Stimulated activated naive CD4-positive, alpha-beta T cell treated with Interleukin-2 at 50 U/mL for 16 hours (primary cell): Measurements from ENCODE around the gene NAPEPLD.
"Not testable (repeated sequence)": the region's sequence is repeated elsewhere in the genome, so short reads cannot be mapped to it uniquely, and the experiment has no call there.

Source experiments
- DNase-seq: peaks from one replicate; lab custom pipeline; 2025; lab: John Stamatoyannopoulos, UW

NAPEPLD gene

DNA sequence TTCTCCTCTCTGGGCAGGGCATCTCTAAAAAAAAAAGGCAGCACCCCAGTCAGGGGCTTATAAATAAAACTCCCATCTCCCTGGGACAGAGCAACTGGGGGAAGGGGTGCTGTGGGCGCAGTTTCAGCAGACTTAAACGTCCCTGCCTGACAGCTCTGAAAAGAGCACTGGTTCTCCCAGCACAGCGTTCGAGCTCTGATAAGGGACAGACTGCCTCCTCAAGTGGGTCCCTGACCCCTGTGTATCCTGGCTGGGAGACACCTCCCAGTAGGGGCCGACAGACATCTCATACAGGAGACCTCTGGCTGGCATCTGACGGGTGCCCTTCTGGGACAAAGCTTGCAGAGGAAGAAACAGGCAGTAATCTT lies 42.2 kb downstream of the NAPEPLD start:
- DNase-seq, result not testable (repeated sequence)

GRCh38 chr7:103106005-103106702 lies 42.7 kb downstream of the NAPEPLD start:
- DNase-seq, result no peak

DNA sequence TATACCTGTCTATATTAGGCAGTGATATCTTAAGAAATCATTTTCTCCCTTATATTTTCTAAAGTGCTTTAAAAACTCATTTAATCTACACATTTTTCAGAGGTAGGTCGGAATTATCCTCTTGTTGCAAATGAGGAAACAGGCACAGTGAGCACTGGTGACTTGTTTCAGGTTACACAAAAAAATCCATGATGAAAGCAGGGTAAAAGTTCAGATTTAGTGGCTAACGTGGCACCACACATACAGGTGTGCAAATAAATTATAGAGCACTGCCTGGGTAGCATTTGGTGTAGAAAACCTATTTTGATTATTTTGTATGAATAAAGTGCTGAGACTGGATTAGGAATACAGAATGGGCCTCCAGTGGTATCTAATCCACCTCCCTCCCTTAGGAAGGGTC lies 47.4 kb downstream of the NAPEPLD start:
- DNase-seq, result no peak

GRCh38 chr7:103100348-103100747 lies 48.6 kb downstream of the NAPEPLD start:
- no peak for DNase-seq

- DNase-seq, result no peak
Observed at GRCh38 chr7:103097041-103097440, 51.9 kb downstream of the NAPEPLD start.

DNA sequence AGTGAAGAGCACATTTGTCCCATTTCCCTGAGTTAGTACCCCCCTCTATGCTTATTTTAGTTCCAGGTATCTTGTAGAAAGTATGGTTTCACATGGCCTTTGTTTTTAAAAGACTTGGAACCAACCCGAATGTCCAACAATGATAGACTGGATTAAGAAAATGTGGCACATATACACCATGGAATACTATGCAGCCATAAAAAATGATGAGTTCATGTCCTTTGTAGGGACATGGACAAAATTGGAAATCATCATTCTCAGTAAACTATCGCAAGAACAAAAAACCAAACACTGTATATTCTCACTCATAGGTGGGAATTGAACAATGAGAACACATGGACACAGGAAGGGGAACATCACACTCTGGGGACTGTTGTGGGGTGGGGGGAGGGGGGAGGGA lies 53.3 kb downstream of the NAPEPLD start:
- DNase-seq, result not testable (repeated sequence)

- no peak for DNase-seq
Observed at GRCh38 chr7:103094102-103094501, 54.8 kb downstream of the NAPEPLD start.

GRCh38 chr7:103093429-103093828 lies 55.5 kb downstream of the NAPEPLD start:
- DNase-seq, result no peak

- not testable (repeated sequence) for DNase-seq
Observed at GRCh38 chr7:103092321-103092720, 56.6 kb downstream of the NAPEPLD start.

DNA sequence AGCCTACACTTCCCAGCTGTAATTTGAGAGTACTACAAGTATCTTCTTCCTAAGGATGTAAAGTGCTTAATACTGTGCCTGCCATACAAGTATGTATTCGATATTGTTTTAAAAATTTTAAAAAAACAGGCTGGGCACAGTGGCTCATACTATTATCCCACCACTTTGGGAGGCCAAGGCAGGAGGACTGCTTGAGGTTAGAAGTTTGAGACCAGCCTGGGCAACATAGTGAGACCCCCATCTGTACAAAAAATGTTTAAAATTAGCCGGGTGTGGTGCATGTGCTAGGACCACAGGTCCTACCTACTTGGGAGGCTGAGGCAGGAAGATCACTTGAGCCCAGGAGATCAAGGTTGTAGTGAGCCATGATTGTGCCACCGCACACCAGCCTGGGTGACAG lies 65.7 kb downstream of the NAPEPLD start:
- DNase-seq, result no peak

- no peak for DNase-seq
Observed at GRCh38 chr7:103082497-103082896, 66.4 kb downstream of the NAPEPLD start.

DNA sequence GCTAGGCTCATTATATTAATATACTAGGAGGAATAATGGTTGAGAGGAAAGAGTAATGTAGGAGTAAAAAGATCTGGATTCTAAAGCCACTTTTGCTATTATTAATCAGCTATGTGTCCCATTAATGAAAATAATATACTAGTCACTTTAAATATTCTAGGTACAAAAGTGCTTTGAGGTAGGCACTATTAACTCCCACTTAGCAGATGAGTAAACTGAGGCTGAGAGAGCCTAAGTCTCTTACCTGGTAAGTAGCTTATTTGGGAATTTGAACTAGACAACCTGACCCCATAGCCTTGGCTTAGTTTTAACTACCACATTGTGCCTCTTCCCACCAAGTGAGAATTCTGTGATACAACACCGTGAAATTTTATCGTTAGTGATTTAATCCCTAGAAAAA lies 68.0 kb downstream of the NAPEPLD start:
- no peak for DNase-seq

- no peak for DNase-seq
Observed at GRCh38 chr7:103079836-103080235, 69.1 kb downstream of the NAPEPLD start.

- not testable (repeated sequence) for DNase-seq
Observed at GRCh38 chr7:103078226-103078625, 70.7 kb downstream of the NAPEPLD start.

DNA sequence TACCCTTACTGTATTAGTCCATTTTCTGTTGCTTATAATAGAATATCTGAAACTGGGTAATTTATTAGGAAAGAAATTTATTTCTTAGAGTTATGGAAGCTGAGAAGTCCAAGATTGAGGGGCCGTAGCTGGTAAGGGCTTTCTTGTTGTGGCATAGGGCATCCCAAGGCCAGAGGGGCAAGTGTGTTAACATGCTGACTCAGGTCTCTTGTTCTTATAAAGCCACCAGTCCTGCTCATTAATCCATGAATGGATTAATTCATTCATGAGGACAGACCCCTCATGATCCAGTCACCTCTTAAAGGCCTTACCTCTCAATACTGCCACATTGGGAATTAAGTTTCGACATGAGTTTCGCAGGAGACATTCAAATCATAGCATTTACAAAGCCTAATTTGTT lies 71.6 kb downstream of the NAPEPLD start:
- DNase-seq, result no peak

- no peak for DNase-seq
Observed at GRCh38 chr7:103076764-103077163, 72.1 kb downstream of the NAPEPLD start.

- peak; percentile 85 for DNase-seq
Observed at GRCh38 chr7:103075337-103075918, 73.5 kb downstream of the NAPEPLD start.

GRCh38 chr7:103074519-103075336 lies 74.2 kb downstream of the NAPEPLD start, which contains the start of the genes ARMC10 and FBXL13:
Gene ARMC10, plus strand, starts transcription at chr7:103075140. Its CDS starts 133 bp downstream, at chr7:103075273.
Gene FBXL13, minus strand, starts transcription at chr7:103074796.
- DNase-seq, result peak; percentile 90

- DNase-seq, result no peak
Observed at GRCh38 chr7:103073989-103074518, 74.8 kb downstream of the NAPEPLD start.

- no peak for DNase-seq
Observed at GRCh38 chr7:103071000-103071399, 77.9 kb downstream of the NAPEPLD start.

DNA sequence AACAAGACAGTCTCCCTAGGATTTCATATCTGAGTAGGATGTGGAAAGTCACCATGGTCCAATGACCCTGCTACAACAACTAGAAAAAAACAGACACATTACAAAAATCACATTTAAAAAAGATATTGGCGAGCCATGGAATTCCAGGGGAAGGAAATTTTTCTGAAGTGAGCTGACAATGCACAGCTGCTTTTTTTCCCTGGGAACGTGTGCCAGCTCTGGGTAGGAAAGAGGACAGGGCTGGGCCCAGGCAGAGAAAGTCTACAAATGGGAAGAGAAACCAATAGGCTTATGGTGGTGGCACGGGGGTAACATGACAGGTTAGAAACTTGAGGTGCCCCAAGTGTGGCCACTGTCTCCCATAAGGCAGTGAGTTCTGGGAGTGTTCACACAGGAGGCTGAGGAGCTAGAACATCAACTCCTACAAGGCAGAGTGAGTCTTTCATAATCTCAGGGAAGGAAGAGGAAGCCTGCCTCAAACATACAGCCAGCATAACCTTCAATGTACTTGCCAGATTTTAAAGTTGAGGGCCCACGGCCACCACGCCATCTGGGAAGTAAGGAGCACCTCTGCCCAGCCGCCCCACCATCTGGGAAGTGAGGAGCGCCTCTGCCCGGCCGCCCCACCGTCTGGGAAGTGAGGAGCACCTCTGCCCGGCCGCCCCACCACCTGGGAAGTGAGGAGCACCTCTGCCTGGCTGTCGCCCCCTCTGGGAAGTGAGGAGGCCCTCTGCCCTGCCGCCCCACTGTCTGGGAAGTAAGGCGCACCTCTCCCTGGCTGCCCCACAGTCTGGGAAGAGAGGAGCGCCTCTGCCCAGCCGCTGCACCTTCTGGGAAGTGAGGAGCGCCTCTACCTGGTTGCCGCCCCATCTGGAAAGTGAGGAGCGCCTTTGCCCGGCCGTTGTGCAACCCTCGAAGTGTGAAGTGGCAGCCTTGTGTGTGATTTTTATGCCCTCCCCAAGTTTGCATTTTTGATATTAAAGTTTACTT lies 80.2 kb downstream of the NAPEPLD start:
- DNase-seq, result no peak
